GM18526 (cell line): ENCODE results near the gene ZNF835.

Source experiments
- POLR2A ChIP-seq: IDR thresholded peaks from 3 replicates; pipeline ENCODE4 v1.6.1; 2011; ENCODE audit not compliant: insufficient read length; ENCODE audit errors: extremely low read depth

ZNF835 gene

DNA sequence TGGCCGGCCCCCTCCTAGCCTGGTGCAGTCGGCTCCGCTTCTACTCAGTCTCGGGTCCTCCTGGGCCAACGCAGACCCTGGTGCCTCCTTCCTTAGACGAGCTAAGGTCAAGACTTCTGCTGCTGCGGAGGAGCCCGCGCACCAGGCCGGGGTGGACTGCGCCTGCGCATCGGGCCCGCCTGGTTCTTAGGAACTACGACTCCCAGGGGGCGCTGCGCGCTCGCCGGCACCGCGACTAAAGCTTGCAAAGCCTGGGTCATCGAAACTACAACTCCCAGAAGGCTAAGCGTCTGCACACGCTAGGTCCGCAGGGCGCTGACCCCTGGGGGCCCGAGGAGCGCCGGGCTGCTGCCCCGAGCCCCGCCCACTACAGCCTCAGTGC is at the start of gene ZNF835:
ZNF835 (minus strand) TSS at position 145 of the 382 bp plus-strand sequence. CDS start 6,559 bp downstream, outside the sequence.
- no peak for TF ChIP-seq POLR2A

DNA sequence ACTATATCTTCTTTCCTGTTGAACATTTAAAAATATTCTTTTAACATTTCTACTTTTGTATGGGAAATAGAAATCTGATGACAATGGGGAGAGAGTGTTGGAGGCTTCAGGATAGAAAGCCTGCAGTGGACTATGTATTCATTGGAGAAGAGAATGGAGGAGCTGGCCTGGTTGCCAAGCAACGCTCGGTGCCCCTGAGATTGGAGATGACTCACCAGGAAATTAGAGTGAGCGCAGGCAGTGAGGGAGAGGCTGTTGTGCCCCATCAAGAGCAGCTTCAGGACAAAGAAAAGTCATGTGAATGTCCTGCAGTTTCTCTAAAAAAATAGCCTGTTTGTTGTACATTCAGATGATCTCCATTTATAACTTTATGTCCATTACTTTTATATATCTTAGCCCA is 48.7 kb upstream of the ZNF835 start:
- TF ChIP-seq POLR2A = no peak

DNA sequence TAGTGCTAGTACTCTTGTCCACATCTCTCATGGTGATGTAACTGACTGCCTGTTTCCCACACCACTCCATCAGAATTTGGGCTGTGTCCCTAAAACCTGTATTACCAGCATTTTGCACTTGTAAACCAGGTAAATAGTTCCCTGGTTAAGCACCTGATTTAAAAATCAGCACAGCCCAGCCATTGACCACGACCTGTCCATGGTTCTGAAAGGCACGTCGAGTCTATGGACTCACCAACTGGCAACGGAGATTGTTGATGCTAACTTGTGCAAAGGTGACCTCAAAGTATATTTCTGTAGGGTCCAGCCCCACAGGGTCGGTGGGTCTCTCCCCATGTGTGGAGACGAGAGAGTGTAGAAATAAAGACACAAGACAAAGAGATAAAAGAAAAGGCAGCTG is 46.7 kb upstream of the ZNF835 start:
- TF ChIP-seq POLR2A = no peak

DNA sequence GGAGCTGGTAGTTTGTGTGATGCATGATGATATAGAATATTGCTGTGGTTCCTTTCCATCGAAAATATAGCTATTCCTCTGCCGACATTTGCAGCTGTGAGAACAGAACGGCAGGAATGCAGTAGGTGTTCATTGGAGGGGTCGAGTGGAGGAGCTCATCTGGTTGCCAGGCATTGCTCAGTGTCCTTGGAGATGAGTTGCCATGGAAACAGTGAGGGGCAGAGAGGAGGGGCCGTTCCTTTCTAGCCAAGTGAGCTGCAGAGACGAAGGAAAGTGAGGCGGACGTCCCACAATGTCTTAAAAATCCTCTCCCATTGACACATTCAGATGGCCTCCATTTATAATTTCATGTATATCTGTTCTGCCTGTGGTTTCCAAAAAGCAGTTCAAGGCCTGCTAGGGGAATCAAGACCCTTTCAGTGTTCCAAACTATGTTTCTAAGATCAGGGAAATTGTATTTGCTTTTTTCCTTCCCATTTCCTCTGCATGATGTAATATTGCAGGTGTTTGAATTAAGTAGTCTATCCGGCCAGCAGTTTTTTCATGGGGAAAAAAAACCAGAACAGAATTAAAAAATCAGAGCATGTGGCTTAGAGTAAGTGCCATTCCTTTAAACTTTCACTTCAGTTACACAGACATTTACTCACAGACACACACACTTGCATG is 41.2 kb upstream of the ZNF835 start:
- no peak for TF ChIP-seq POLR2A

DNA sequence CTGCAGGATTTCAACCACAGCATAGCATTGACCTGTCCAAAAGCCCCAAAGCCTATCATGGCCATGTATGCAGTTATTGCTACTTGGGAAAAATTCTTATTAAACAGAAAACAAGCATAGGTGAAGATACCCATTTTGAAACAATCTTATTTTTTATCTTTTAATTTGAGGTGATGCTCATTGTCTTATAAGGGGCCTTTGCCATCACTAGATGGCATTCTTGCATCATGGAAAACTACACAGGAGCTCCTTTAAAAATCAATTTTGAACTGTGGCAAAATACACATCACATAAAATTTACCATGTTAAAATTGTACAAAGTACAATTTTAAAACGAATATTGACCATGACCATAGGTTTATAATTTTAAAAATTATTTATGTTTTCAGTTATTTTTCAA is 38.9 kb upstream of the ZNF835 start:
- no peak for TF ChIP-seq POLR2A

DNA sequence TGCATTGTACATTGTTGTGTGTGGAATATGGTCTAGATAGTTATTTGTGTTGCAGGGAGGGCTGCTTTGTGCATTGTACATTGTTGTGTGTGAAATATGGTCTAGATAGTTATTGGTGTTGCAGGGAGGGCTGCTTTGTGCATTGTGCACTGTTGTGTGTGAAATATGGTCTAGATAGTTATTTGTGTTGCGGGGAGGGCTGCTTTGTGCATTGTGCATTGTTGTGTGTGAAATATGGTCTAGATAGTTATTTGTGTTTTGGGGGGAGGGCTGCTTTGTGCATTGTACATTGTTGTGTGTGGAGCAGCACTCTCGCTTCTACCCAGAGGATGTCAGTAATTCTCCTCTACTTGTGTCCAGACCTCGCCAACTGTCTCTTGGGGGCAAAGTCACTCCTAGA is 36.3 kb upstream of the ZNF835 start:
- TF ChIP-seq POLR2A = no peak

DNA sequence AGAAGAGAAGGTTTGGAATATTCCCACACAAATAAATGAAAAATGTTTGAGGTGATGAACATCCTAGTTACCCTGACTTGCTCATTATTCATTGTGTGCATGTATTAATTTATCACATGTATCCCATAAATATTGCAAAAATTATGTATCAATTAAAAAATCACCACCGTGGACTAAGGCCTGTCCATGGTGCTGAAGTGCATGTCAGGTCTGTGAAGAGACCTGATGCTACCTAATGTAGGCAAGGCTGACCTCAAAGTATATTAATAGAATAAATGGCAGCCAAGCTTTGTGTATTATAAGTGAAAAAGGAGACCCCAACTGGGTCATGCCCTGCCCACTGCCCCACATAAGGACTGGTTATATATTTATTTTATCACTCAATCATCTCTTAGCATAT is 34.4 kb upstream of the ZNF835 start:
- TF ChIP-seq POLR2A = no peak

DNA sequence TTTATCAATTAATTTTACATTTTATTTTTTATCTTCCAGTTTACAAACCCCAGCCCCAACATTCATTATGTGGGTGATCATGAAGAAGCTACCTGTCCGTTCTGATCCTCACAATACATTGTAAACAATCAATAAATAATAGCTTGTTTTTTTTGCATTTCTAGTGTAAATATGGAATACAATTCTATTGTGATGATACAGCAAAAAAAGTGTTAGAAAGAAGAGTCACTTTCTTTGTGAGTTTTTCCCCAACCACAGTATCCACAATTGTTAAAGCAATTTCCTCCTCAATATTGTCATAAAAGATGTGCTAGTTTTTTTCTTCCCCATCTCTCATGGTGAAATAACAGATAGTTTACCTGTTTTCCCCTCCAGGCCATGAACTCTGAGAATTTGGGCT is 30.3 kb upstream of the ZNF835 start:
- TF ChIP-seq POLR2A = no peak

DNA sequence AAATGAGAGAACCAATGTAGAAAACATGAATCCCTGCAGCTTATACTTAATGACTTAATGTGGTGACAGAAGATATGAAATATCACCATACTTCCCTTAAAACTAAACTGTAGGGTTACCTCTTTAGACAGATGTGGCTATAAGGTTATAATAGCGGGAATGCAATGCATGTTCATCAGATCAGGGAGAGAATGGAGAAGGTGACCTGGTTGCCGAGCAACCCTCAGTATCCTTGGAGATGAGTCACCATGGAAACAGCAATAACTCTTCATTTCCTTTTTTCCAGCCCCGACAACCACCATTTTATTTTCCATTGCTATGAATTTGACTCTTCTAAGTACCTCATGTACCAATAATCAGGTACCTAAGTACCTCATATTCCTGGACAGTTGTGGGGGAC is 28.0 kb upstream of the ZNF835 start:
- no peak for TF ChIP-seq POLR2A

DNA sequence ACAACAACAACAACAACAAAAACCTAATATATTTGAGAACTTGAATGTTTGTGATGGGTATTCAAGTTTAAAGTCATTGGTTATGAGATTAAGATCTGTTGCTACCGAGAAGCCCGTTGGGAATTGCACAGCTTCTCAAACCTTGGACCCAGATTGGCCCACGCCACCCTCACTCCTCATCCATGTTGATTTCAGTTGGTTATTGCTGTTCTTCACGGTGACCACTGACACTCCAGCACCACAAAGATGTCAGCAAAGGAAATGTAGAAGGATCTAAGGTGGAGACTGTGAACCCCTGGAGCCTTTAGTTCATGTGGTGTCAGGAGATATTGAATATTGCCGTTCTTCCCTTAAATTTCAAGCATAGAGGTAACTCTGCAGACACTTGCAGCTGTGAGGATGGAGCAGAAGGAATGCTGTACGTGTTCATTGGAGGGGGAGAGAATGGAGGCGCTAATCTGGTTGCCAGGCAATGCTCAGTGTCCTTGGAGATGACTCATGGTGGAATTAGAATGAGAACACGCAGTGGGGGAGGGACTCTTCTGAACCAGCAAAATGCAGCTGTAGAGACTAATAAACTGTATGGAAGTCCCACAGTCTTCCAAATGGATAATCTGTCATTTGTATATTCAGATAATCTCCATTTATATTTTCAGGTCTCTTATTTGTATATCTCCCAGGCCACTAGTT is 20.8 kb upstream of the ZNF835 start:
- no peak for TF ChIP-seq POLR2A

DNA sequence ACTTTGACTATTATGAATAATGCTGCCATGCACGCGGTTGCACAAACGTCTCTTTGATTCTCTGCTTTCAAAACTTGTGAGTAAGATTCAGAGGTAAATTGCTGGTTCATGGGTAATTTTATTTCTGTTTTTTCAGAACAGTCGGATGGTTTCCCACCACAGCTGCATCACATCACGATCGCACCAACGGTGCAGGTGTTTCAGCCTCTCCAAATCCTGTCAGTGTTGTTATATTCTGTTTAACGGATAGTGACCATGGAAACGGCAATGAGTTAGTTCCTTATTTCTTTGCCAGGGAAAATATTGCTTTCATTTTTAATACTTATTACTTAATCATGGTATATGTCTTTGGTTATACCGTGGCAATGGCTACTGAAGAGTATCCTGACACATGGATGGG is 19.1 kb upstream of the ZNF835 start:
- no peak for TF ChIP-seq POLR2A

DNA sequence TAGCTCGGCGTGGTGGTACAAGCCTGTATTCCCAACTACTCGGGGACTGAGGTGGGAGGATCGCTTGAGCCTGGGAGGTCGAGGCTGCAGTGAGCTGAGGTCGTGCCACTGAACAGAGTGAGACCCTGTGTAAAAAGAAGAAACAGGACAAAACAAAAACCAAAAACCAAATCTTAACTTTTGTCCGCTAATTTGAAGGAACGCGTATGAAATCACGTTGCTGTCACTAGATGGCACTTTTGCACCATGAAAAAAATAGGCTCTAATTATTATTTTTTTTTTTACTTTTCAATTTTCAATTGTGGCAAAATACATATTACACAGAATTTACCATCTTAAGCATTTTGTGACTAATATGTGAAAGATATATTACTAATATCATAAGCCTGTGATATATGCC is 17.6 kb upstream of the ZNF835 start:
- TF ChIP-seq POLR2A = no peak

DNA sequence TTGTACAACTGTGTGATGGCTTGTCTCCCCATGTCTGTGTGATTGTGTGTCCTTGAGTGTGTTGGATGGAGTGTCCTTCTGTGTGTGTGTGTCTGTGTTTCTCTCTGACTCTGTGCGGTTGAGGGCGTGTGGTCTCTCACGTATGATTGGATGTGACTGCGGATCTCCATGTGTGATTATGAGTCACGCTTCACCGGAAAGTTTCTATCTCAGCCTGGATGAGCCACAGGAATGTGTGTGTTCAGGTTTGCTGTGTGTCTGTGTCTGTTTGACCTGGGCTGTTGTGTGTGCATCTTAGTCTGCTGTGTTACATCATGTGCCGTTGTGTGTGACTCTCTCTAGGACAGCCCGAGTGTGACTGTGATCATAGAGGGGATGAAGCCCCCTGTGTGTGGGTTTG is 15.5 kb upstream of the ZNF835 start:
- no peak for TF ChIP-seq POLR2A

DNA sequence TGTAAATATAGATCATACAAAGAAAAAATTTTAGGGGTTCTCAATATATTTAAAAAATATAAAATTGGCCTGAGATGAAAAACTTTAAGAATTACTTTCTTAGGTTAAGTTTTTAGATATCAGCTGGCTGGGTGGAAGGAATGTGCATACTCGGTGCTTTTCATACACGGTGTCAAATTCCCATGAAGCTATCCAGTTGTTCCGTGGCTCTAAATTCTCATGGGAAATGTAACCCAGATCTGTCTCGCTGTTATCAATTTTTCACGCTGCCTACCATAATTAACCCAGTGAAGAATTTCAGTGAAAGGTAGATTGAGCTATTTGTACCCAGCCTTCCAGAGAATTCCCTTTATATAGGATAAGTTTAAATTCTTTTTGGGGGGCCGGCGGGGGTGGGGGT is 11.6 kb upstream of the ZNF835 start:
- no peak for TF ChIP-seq POLR2A

DNA sequence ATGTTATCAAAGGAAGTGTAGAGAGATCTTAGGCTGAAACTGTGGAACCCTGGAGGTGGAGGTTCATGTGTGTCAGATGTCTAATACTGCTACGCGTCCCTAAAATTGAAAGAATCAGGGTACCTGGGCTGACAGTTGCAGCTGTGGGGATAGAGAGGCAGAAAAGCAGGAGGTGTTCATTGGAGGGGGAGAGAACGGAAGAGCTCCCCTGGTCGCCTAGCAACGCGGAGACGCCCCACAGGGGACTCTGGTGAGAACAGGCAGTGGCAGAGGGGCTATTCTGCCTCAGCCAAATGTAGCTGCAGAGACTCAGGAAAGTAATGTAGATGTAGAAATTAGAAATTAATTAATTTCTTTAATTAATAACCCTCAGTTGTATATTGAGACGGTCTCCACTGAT is 10.1 kb upstream of the ZNF835 start:
- no peak for TF ChIP-seq POLR2A

DNA sequence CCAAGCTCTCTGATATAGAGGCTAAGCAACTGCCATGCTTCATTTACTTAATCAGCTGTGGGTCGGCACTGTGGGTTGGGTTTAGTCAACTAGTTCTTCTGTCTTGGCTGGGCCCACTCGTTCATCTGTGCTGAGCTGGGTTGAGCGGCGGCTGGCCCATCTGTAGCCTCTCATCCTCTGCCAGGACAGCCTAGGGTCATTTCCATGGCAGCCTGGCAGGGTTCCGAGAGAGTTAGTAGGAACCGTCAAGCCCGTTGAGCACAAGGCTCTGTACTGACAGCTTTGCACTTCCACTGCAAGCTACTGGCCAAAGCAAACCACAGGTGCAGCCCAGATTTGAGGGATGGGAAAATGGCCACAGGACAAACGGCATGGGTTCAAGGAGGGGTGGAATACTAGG is 6.6 kb upstream of the ZNF835 start:
- TF ChIP-seq POLR2A = no peak

DNA sequence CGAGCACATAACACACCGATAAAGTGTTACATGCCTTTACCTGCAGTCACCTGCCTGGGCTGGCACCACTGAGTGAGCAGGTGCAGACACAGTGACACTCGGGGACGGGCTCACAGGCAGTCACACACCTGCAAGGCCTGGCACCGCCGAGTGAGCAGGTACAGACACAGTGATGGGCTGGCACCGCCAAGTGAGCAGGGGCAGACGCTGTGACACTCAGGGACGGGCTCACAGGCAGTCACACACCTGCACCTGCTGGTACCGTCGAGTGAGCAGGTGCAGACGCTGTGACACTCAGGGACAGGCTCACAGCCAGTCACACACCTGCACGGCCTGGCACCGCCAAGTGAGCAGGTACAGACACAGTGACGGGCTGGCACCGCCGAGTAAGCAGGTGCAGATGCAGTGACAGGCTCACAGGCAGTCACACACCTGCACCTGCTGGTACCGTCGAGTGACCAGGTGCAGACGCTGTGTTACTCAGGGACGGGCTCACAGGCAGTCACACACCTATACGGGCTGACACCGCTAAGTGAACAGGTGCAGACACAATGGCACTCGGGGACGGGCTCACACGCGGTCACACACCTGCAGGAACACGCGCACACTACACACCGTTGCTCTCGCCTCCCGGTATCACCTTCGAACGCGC is 470 bp downstream of the ZNF835 start:
- TF ChIP-seq POLR2A = no peak

DNA sequence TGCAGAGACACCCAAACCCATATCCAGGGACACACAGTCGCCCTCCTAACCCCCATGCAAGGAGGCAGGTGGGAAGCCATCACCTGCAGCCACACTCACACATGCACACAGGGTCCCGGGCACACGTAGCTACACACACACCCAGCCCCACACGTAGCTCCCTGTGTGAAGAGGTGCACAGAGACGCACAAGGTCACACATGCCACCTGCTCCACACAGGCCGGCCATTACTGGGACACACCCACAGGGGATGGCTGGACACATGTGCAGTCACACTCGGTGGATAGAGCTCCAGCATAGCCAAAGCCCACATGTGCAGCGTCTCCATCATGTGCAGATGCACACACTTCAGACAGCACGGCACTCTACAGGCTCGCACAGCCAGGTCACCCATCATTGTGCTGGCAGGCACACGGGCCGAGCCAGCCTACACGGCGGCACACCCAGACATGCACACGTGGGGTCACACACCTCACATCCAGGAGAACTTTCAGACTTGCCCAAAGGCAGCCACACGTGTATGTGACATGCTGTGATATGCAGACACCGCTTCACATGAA is 1.1 kb downstream of the ZNF835 start:
- no peak for TF ChIP-seq POLR2A
